H1 (cell line): ENCODE measurements around the gene BNIP2. TPM values are rescaled to one million over a fixed set of nuclear protein-coding genes. Genes with fewer than 3 reads are reported as not detected.

Experiments used
- CTCF ChIA-PET: fragments of 300-600 bp; sonication (Branson Sonifier 250); formaldehyde crosslinking; loops from one replicate; lab custom pipeline; 2021; ENCODE audit not compliant: partially characterized antibody; lab: Charles Lee
- POLR2A ChIA-PET: fragments of 300-600 bp; sonication (Branson Sonifier 250); formaldehyde crosslinking; loops from one replicate; lab custom pipeline; 2021; ENCODE audit warnings: inconsistent platforms; ENCODE audit not compliant: partially characterized antibody; lab: Charles Lee
- DNase-seq, 2 experiments: peaks; one replicate each; pipeline versions ENCODE4 v3.0.0 to v3.0.0-alpha.2; 2010 to 2022; ENCODE audit warnings: low spot score in 2 of 2, low read depth in 1 of 2, mixed read lengths in 1 of 2
- FAIRE-seq: peaks from 2 replicates; lab custom pipeline; 2011; peaks lifted over from hg19 to GRCh38; lab: Jason Lieb, UNC
- H2AFZ ChIP-seq: 2 replicates; pipeline ENCODE4 v1.8.1; 2012; ENCODE audit warnings: low read length, inconsistent platforms
- H2AK5ac ChIP-seq: 2 replicates; pipeline ENCODE4 v1.6.1; 2013; ENCODE audit warnings: low read depth, low read length
- H2BK120ac ChIP-seq: replicated peaks from 2 replicates; pipeline ENCODE3; 2013; ENCODE audit warnings: low read depth, low read length, inconsistent platforms
- H2BK12ac ChIP-seq: 2 replicates; pipeline ENCODE4 v1.6.1; 2013; ENCODE audit warnings: low read depth, low read length
- H2BK15ac ChIP-seq: 2 replicates; pipeline ENCODE4 v1.6.1; 2013; ENCODE audit warnings: low read length
- H2BK20ac ChIP-seq: 2 replicates; pipeline ENCODE4 v1.6.1; 2013; ENCODE audit warnings: low read length
- H2BK5ac ChIP-seq: 2 replicates; pipeline ENCODE4 v1.6.1; 2013; ENCODE audit warnings: low read depth, low read length
- H3K14ac ChIP-seq: 2 replicates; pipeline ENCODE4 v1.6.1; 2013; ENCODE audit warnings: inconsistent platforms; ENCODE audit not compliant: insufficient read length
- H3K18ac ChIP-seq: 2 replicates; pipeline ENCODE4 v1.6.1; 2013; ENCODE audit warnings: low read length; ENCODE audit errors: extremely low read depth
- H3K23ac ChIP-seq: 2 replicates; pipeline ENCODE4 v1.6.1; 2013; ENCODE audit warnings: inconsistent platforms; ENCODE audit not compliant: insufficient read length
- H3K23me2 ChIP-seq: 2 replicates; pipeline ENCODE4 v1.6.1; 2013; ENCODE audit warnings: low read depth, low read length
- H3K27ac ChIP-seq: 2 replicates; pipeline ENCODE4 v1.6.1; 2011; ENCODE audit warnings: low read depth, low read length, inconsistent platforms
- H3K27me3 ChIP-seq, 4 experiments: replicated peaks in 1 of 4; 1 replicate in 1 of 4; 2 replicates in 3 of 4; pipeline versions ENCODE4 v1.6.1 to v1.8.1; 2011 to 2013; ENCODE audit warnings: low read length in 3 of 4, mild to moderate bottlenecking in 3 of 4, inconsistent platforms in 2 of 4, mixed read lengths in 2 of 4, moderate library complexity in 1 of 4; ENCODE audit not compliant: control insufficient read depth in 3 of 4, insufficient read depth in 3 of 4; ENCODE audit errors: extremely low read depth in 1 of 4
- H3K36me3 ChIP-seq, 4 experiments: 2 replicates each; pipeline versions ENCODE4 v1.6.1 to v1.8.1; 2011 to 2013; ENCODE audit warnings: mild to moderate bottlenecking in 4 of 4, low read length in 3 of 4, moderate library complexity in 2 of 4, control low read depth in 1 of 4, inconsistent platforms in 1 of 4; ENCODE audit not compliant: insufficient read depth in 4 of 4, control insufficient read depth in 2 of 4
- H3K4ac ChIP-seq: replicated peaks from 2 replicates; pipeline ENCODE3; 2013; ENCODE audit warnings: low read length, low read depth, mixed read lengths, inconsistent platforms; ENCODE audit not compliant: insufficient read length
- H3K4me1 ChIP-seq, 4 experiments: replicated peaks in 1 of 4; 1 replicate in 1 of 4; 2 replicates in 3 of 4; pipeline versions ENCODE4 v1.6.1 to v1.8.1; 2011 to 2013; ENCODE audit warnings: low read length in 3 of 4, inconsistent platforms in 2 of 4, mixed read lengths in 1 of 4; ENCODE audit not compliant: insufficient read depth in 4 of 4, control insufficient read depth in 3 of 4
- H3K4me2 ChIP-seq, 2 experiments: 2 replicates each; pipeline versions ENCODE4 v1.6.1 to v1.8.1; 2011 to 2013; ENCODE audit warnings: low read depth in 2 of 2, low read length in 2 of 2, control low read depth in 1 of 2, inconsistent platforms in 1 of 2, mild to moderate bottlenecking in 1 of 2; ENCODE audit not compliant: insufficient read depth in 1 of 2
- H3K4me3 ChIP-seq, 4 experiments: fragments of 200-600, 300-600 bp in 1 of 4; sonication (generic), shearing (Covaris generic), sonication (Bioruptor Twin) in 1 of 4; 2 replicates each; pipeline versions ENCODE4 v1.5.1 to v1.8.1; 2011 to 2016; ENCODE audit warnings: low read length in 4 of 4, low read depth in 3 of 4, control low read depth in 2 of 4, inconsistent platforms in 2 of 4, mild to moderate bottlenecking in 2 of 4, mixed read lengths in 1 of 4, moderate library complexity in 1 of 4; ENCODE audit not compliant: insufficient read depth in 2 of 4; ENCODE audit errors: extremely low read depth in 1 of 4
- H3K56ac ChIP-seq: replicated peaks from 2 replicates; pipeline ENCODE3; 2013; ENCODE audit warnings: low read depth, mild to moderate bottlenecking, mixed read lengths, low read length, inconsistent platforms; ENCODE audit not compliant: insufficient read length
- H3K79me1 ChIP-seq: 2 replicates; pipeline ENCODE4 v1.6.1; 2013; ENCODE audit warnings: low read depth, low read length, control low read depth
- H3K79me2 ChIP-seq, 2 experiments: 2 replicates each; pipeline versions ENCODE4 v1.6.1 to v1.8.1; 2012 to 2013; ENCODE audit warnings: low read length in 2 of 2, mild to moderate bottlenecking in 2 of 2, inconsistent platforms in 1 of 2; ENCODE audit not compliant: insufficient read depth in 2 of 2, control insufficient read depth in 1 of 2
- H3K9ac ChIP-seq, 4 experiments: replicated peaks in 1 of 4; 1 replicate in 1 of 4; 2 replicates in 3 of 4; pipeline versions ENCODE4 v1.6.1 to v1.8.1; 2011 to 2013; ENCODE audit warnings: low read depth in 3 of 4, low read length in 3 of 4, control low read depth in 2 of 4, mild to moderate bottlenecking in 2 of 4, moderate library complexity in 2 of 4, inconsistent platforms in 1 of 4; ENCODE audit errors: extremely low read depth in 1 of 4
- H3K9me3 ChIP-seq, 2 experiments: 2 replicates each; pipeline versions ENCODE4 v1.6.1 to v1.8.1; 2012 to 2013; ENCODE audit warnings: mild to moderate bottlenecking in 2 of 2, moderate library complexity in 2 of 2, control low read depth in 1 of 2, inconsistent platforms in 1 of 2, low read depth in 1 of 2, low read length in 1 of 2, mixed read lengths in 1 of 2; ENCODE audit not compliant: insufficient read depth in 2 of 2
- H4K20me1 ChIP-seq, 2 experiments: replicated peaks in 1 of 2; 2 replicates each; pipeline versions ENCODE3 to v1.8.1; 2011 to 2013; ENCODE audit warnings: inconsistent platforms in 2 of 2, low read length in 2 of 2, mild to moderate bottlenecking in 1 of 2; ENCODE audit not compliant: insufficient read depth in 2 of 2, control insufficient read depth in 1 of 2
- H4K5ac ChIP-seq: 2 replicates; pipeline ENCODE4 v1.6.1; 2013; ENCODE audit warnings: low read length, low read depth, mixed read lengths, inconsistent platforms; ENCODE audit not compliant: insufficient read length
- H4K8ac ChIP-seq: 2 replicates; pipeline ENCODE4 v1.8.0; 2013; ENCODE audit warnings: mild to moderate bottlenecking, moderate library complexity, low read length, inconsistent platforms; ENCODE audit not compliant: insufficient read depth; ENCODE audit errors: extremely low read depth
- H4K91ac ChIP-seq: replicated peaks from 2 replicates; pipeline ENCODE3; 2013; ENCODE audit warnings: low read length, mixed read lengths, inconsistent platforms; ENCODE audit not compliant: insufficient read length
- ATF2 ChIP-seq: IDR thresholded peaks from 2 replicates; pipeline ENCODE4 v1.6.1; 2012; ENCODE audit warnings: low read length, inconsistent platforms
- BCL11A ChIP-seq, 2 experiments: IDR thresholded peaks; one replicate each; pipeline ENCODE4 v1.6.1; 2011; ENCODE audit warnings: low read depth in 2 of 2, low read length in 2 of 2, mild to moderate bottlenecking in 2 of 2
- EGR1 ChIP-seq: IDR thresholded peaks from 2 replicates; pipeline ENCODE4 v1.6.1; 2011; ENCODE audit warnings: low read depth, low read length, borderline replicate concordance
- RAD21 ChIP-seq, 2 experiments: IDR thresholded peaks in 1 of 2; conservative IDR thresholded peaks in 1 of 2; 2 replicates each; pipeline ENCODE4 v1.6.1; 2011; ENCODE audit warnings: low read depth in 2 of 2, low read length in 2 of 2, improper control_type of control experiment in 1 of 2, inconsistent platforms in 1 of 2, mild to moderate bottlenecking in 1 of 2, moderate library complexity in 1 of 2
- SAP30 ChIP-seq: fragments of 300-600 bp; sonication (generic); IDR thresholded peaks from 2 replicates; pipeline ENCODE4 v1.7.1; 2012; ENCODE audit warnings: low read length, moderate library complexity, mild to moderate bottlenecking, inconsistent platforms; ENCODE audit not compliant: insufficient read depth, insufficient replicate concordance
- TCF12 ChIP-seq: IDR thresholded peaks from 2 replicates; pipeline ENCODE4 v1.6.1; 2011; ENCODE audit warnings: low read depth, mild to moderate bottlenecking, low read length
- WGBS, 2 experiments: shearing (Covaris generic) in 1 of 2; methylation state at CpG; one replicate each; pipeline versions ENCODE4 v1.1.6 to v1.1.7; 2013 to 2015; ENCODE audit warnings: low lambda C conversion rate in 2 of 2, mixed read lengths in 2 of 2, inconsistent platforms in 1 of 2, low coverage in 1 of 2, missing lambda C conversion rate in 1 of 2; ENCODE audit not compliant: insufficient replicate concordance in 2 of 2, insufficient coverage in 1 of 2, insufficient read length in 1 of 2; ENCODE audit errors: extremely low coverage in 1 of 2, missing lambda C conversion rate in 1 of 2; 5-methylcytosine and 5-hydroxymethylcytosine counted together
- polyA plus RNA-seq, 7 experiments: library from polyadenylated mRNA; depleted of rRNA in 3 of 7; stranded (reverse) in 5 of 7; unstranded in 2 of 7; fragments of >200 nt in 5 of 7; fragments of 200-250 nt in 2 of 7; gene quantifications; 1 replicate in 5 of 7; 2 replicates in 1 of 7; 4 replicates in 1 of 7; pipeline versions ENCODE4 v1.2.1 to v1.2.3, GENCODE V29; 2011 to 2013; ENCODE audit warnings: missing spikeins in 2 of 7, mixed read lengths in 2 of 7
- total RNA-seq: library from RNA; stranded (reverse); fragmentation: NEBNext Ultra II Directional; extraction: Animal tissue kit (Norgen Biotek cat#: 25700); gene quantifications from 2 replicates; pipeline ENCODE4 v1.2.1, GENCODE V29; 2021

The BNIP2 gene
- total and polyA plus RNA-seq, 2 of the 8 experiments (the other 6 are each of a cell fraction or from before 2014, with no cell fraction given) = 11.8 to 40.6 TPM

- Histone ChIP-seq H3K14ac (no peak overlapping the region), H3K4me2 (no peak overlapping the region), H3K18ac (no peak overlapping the region), H3K23ac (no peak overlapping the region), H4K8ac (no peak overlapping the region), H2AK5ac (no peak overlapping the region), H3K56ac (no peak overlapping the region), H3K9me3 (no peaks in the 10 kb centered on the region), H3K79me1 (no peaks in the 10 kb centered on the region), H3K4me1 (no peaks in the 10 kb centered on the region), H3K27me3 (no peaks in the 10 kb centered on the region), H3K36me3 (no peaks in the 10 kb centered on the region), H3K23me2 (no peaks in the 10 kb centered on the region), H2BK5ac (no peak overlapping the region), H2BK15ac (no peak overlapping the region), H3K79me2 (no peaks in the 10 kb centered on the region), H4K20me1 (no peaks in the 10 kb centered on the region), H2BK120ac (no peak overlapping the region), H3K4ac (no peak overlapping the region), H2BK20ac (no peak overlapping the region), H4K91ac (no peak overlapping the region), H3K27ac (no peak overlapping the region), H4K5ac (no peak overlapping the region), H2AFZ (no peak overlapping the region), H3K9ac (no peak overlapping the region), H2BK12ac (no peak overlapping the region), H3K4me3 (no peak overlapping the region)
- TF ChIP-seq SAP30 (no peak), ATF2 (no peak), EGR1 (no peak), TCF12 (no peak), BCL11A (IDR thresholded peaks at IDR 0.05; ENCODE audit: low read depth in 2 of 2, low read length in 2 of 2) (no peak), RAD21 (IDR thresholded peaks at IDR 0.05 in 1 of 2, conservative IDR thresholded peaks at IDR 0.05 in 1 of 2; ENCODE audit: low read depth in 2 of 2, low read length in 2 of 2) (no peak)
- CTCF ChIA-PET = interaction anchor here (0.6 to 5.0 kb wide), 23 partner anchors 8 to 981 kb away, joined by 3 to 54 read pairs (median 9); no protein-coding TSS in a partner anchor
- 74% methylated on average over 7 of the region's 7 CpGs; no CpG with 5 or more reads in 1 of the 2 experiments for WGBS, 2 experiments
- POLR2A ChIA-PET = no interaction called here
- FAIRE-seq (no peak), DNase-seq (no peak)
Measured at GRCh38 chr15:59723687-59724346, 34.7 kb upstream of the BNIP2 start.
